Smooth muscle cell (in vitro differentiated cells): ENCODE results near the gene MUC13. TPM values are rescaled to one million over a fixed set of nuclear protein-coding genes. Genes with fewer than 3 reads are reported as not detected.
A peak's percentile ranks its signal among the peaks of the same experiment; 100 is the strongest.

ENCODE experiments used
- DNase-seq: peaks from one replicate; lab custom pipeline; 2025; ENCODE audit not compliant: unreplicated experiment; lab: John Stamatoyannopoulos, UW
- H2AFZ ChIP-seq: fragments of 200-600 bp; sonication (generic); 2 replicates; pipeline ENCODE4 v1.6.0; 2016; ENCODE audit warnings: antibody characterized with exemption, low read depth, mild to moderate bottlenecking
- H3F3A ChIP-seq: fragments of 200-600 bp; sonication (generic); 2 replicates; pipeline ENCODE4 v1.6.0; 2017; ENCODE audit warnings: antibody characterized with exemption, low read depth
- H3K27ac ChIP-seq: fragments of 200-600 bp; sonication (generic); 2 replicates; pipeline ENCODE4 v1.5.1; 2016; ENCODE audit warnings: low read depth, mild to moderate bottlenecking
- H3K27me3 ChIP-seq: fragments of 200-600 bp; sonication (generic); 2 replicates; pipeline ENCODE4 v1.6.1; 2016; ENCODE audit warnings: low read depth, mild to moderate bottlenecking
- H3K36me3 ChIP-seq: fragments of 200-600 bp; sonication (generic); 2 replicates; pipeline ENCODE4 v1.5.1; 2016; ENCODE audit warnings: low read depth
- H3K4me1 ChIP-seq: fragments of 200-600 bp; sonication (generic); 2 replicates; pipeline ENCODE4 v1.5.1; 2016; ENCODE audit warnings: low read depth
- H3K4me2 ChIP-seq: fragments of 200-600 bp; sonication (generic); 2 replicates; pipeline ENCODE4 v1.6.0; 2016; ENCODE audit warnings: mild to moderate bottlenecking
- H3K4me3 ChIP-seq: fragments of 200-600 bp; sonication (generic); 2 replicates; pipeline ENCODE4 v1.5.1; 2016; ENCODE audit warnings: mild to moderate bottlenecking
- H3K79me2 ChIP-seq: fragments of 200-600 bp; sonication (generic); 2 replicates; pipeline ENCODE4 v1.6.0; 2016; ENCODE audit warnings: low read depth, mild to moderate bottlenecking
- H3K9ac ChIP-seq: fragments of 200-600 bp; sonication (generic); 2 replicates; pipeline ENCODE4 v1.6.0; 2016; ENCODE audit warnings: low read depth
- H3K9me3 ChIP-seq: fragments of 200-600 bp; sonication (generic); replicated peaks from 2 replicates; pipeline ENCODE4 v1.5.1; 2016; ENCODE audit warnings: low read depth
- H4K20me1 ChIP-seq: fragments of 200-600 bp; sonication (generic); 2 replicates; pipeline ENCODE4 v1.6.0; 2016; ENCODE audit warnings: low read depth
- CTCF ChIP-seq: fragments of 200-600 bp; sonication (generic); IDR thresholded peaks from 2 replicates; pipeline ENCODE4 v1.5.1; 2017; ENCODE audit warnings: borderline replicate concordance, mild to moderate bottlenecking, antibody characterized with exemption; ENCODE audit not compliant: insufficient read depth, poor library complexity, severe bottlenecking
- WGBS: methylation state at CpG from one replicate; pipeline ENCODE4 v1.1.7; 2016; ENCODE audit warnings: low lambda C conversion rate; 5-methylcytosine and 5-hydroxymethylcytosine counted together
- polyA plus RNA-seq: library from polyadenylated mRNA; unstranded; fragments of >200 nt; fragmentation: Nextera tagmentation; extraction: Ambion mirVana; gene quantifications from 2 replicates; pipeline ENCODE4 v1.2.1, GENCODE V29; 2016
- total RNA-seq: library from RNA; depleted of rRNA; stranded (reverse); fragments of >200 nt; gene quantifications from 2 replicates; pipeline ENCODE4 v1.2.3, GENCODE V29; 2014

Gene MUC13
- total and polyA plus RNA-seq, 2 experiments from 2014 or later = 0.04 TPM; not detected in 1

GRCh38 chr3:124887932-124888298 is 46.6 kb downstream of the MUC13 start:
- Histone ChIP-seq H2AFZ (no peak overlapping the region), H3K4me3 (peak overlapping the region; percentile 87), H3K4me1 (peaks cover 26% of the 10 kb centered on the region), H3K9me3 (no peaks in the 10 kb centered on the region), H3F3A (peaks cover 13% of the 10 kb centered on the region), H3K4me2 (peak overlapping the region; percentile 97), H4K20me1 (no peaks in the 10 kb centered on the region), H3K27ac (peak overlapping the region; percentile 75), H3K9ac (no peak overlapping the region), H3K79me2 (peaks cover 31% of the 10 kb centered on the region), H3K27me3 (no peaks in the 10 kb centered on the region), H3K36me3 (no peaks in the 10 kb centered on the region)
- DNase-seq = no peak
- WGBS = 70% methylated on average over 10 of the region's 11 CpGs
- TF ChIP-seq CTCF = no peak

- peak; percentile 61 for DNase-seq
- Histone ChIP-seq H3K36me3 (no peaks in the 10 kb centered on the region), H3K4me3 (peak within 1 kb of the TSS; percentile 87), H2AFZ (peak within 1 kb of the TSS; percentile 90), H3K4me1 (peaks cover 32% of the 10 kb centered on the region), H3K9ac (peak within 1 kb of the TSS; percentile 81), H3K27ac (peak within 1 kb of the TSS; percentile 76), H4K20me1 (no peaks in the 10 kb centered on the region), H3K27me3 (no peaks in the 10 kb centered on the region), H3K9me3 (no peaks in the 10 kb centered on the region), H3K4me2 (peak within 1 kb of the TSS; percentile 97), H3F3A (peaks cover 14% of the 10 kb centered on the region), H3K79me2 (peaks cover 36% of the 10 kb centered on the region)
- 2% methylated on average over 67 of the region's 78 CpGs for WGBS
- TF ChIP-seq CTCF = no peak
These were observed 47.2 kb downstream of the MUC13 start, which contains the start of gene ITGB5 for GRCh38 chr3:124887177-124887931. TSS of gene ITGB5 (minus strand) at chr3:124887365. CDS start at chr3:124887000, 365 bp downstream.

GRCh38 chr3:124886168-124887056 is 48.1 kb downstream of the MUC13 start:
- TF ChIP-seq CTCF = no peak
- no peaks in the 10 kb centered on the region for H3K9me3 ChIP-seq
- peaks cover 39% of the 10 kb centered on the region for H3K4me1 ChIP-seq
- peak overlapping the region; percentile 97 for H3K4me2 ChIP-seq
- peak overlapping the region; percentile 87 for H3K4me3 ChIP-seq
- H3K9ac ChIP-seq = peak overlapping the region; percentile 81
- no peaks in the 10 kb centered on the region for H3K36me3 ChIP-seq
- H4K20me1 ChIP-seq = no peaks in the 10 kb centered on the region
- peak overlapping the region; percentile 37 for H2AFZ ChIP-seq
- WGBS = under 1% methylated on average over 41 of the region's 87 CpGs
- no peaks in the 10 kb centered on the region for H3K27me3 ChIP-seq
- DNase-seq = peak; percentile 25
- H3K27ac ChIP-seq = peak overlapping the region; percentile 76
- peaks cover 46% of the 10 kb centered on the region for H3K79me2 ChIP-seq
- H3F3A ChIP-seq = peaks cover 18% of the 10 kb centered on the region
